GM21576 (cell line): ENCODE measurements around the gene MRPS2.
"Not testable (repeated sequence)": the region's sequence is repeated elsewhere in the genome, so short reads cannot be mapped to it uniquely, and the experiment has no call there.

ENCODE experiments used
- ATAC-seq: cut with Tn5 transposase; IDR thresholded peaks from one replicate; pipeline ENCODE4 v1.9.1; 2021; ENCODE audit warnings: mild to moderate bottlenecking, moderate library complexity; ENCODE audit not compliant: unreplicated experiment

MRPS2 gene

DNA sequence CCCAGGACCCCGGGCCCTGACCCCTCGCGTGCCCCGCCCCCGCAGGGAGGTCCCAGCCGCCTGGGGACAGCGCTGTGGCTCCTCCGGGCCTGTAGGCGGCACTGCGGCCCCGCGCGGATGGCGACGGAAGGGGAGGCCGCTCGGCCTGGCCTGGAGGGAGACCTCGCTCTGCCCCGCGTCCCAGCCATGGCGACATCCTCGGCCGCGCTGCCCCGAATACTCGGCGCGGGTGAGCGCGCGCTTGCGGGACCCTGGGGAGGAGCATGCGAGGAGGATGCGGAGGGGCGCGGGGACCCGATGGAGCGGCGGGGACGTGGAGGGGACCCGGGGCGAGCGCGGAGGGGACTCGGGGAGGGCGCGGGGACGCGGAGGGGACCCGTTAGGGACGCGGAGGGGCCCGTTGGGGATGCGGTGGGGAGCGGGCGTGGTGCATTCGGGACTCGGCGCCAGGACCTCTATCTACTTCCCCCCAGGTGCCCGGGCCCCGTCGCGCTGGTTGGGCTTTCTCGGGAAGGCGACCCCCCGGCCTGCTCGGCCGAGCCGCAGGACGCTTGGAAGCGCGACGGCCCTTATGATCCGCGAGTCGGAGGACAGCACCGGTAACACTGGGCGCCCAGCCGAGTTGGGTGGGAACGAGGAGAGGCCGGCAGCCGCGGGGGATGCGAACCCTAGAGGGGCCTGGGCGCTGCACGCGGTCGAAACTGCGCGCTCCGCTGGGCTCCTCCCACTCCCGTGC, at the start of gene MRPS2:
Gene MRPS2, plus strand, starts transcription at position 158 of the 736 bp plus-strand sequence. Its CDS starts 29 bp downstream, at position 187.
- peak; percentile 73 for ATAC-seq

DNA sequence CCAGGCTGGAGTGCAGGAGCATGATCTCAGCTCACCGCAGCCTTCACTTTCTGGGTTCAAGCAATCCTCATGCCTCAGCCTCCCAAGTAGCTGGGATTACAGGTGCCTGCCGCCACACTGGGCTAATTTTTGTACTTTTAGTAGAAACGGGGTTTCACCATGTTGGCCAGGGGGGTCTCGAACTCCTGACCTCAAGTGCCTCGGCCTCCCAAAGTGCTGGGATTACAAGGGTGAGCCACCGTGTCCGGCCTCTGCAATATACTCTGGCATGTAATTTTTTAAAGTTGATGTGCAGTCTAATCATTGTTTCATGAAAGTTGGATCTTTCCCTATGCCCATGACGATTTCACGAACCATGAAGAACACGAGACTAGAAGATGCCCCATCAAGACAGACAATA, 49.5 kb upstream of the MRPS2 start:
- no peak for ATAC-seq

DNA sequence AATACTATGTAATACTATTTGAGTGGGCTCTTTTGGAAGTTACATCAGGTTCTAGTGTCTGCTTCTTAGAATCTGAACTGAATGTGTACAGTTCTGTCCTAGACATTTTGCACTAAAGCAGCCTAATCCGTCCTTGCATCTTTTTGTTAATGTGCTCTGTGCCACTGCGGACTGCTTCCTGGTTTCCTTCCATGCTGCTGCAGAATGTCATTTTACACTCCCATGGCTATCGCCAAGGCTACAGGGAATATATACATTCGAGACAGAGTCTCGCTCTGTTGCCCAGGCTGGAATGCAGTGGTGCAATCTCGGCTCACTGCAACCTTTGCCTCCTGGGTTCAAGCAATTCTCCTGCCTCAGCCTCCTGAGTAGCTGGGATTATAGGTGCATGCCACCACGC, 48.6 kb upstream of the MRPS2 start:
- not testable (repeated sequence) for ATAC-seq

DNA sequence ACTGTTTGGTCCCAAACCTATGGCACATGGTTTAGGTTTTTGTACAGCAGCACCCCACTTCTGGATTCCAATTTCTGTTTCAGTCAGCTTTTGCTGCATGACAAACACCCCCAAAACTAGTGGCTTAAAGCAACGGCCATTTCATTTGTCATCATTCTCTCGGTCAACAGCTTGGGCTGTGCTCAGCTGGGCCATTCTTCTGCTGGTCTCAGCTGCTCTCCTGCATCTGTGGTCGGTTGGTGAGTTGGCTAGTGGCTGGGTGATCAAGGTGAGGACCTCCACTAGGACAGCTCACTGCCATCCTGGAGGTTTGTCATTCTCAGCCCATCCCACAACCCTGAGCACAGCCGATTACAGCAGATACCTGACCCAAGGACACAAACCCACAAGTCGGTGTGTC, 45.7 kb upstream of the MRPS2 start:
- ATAC-seq = no peak

DNA sequence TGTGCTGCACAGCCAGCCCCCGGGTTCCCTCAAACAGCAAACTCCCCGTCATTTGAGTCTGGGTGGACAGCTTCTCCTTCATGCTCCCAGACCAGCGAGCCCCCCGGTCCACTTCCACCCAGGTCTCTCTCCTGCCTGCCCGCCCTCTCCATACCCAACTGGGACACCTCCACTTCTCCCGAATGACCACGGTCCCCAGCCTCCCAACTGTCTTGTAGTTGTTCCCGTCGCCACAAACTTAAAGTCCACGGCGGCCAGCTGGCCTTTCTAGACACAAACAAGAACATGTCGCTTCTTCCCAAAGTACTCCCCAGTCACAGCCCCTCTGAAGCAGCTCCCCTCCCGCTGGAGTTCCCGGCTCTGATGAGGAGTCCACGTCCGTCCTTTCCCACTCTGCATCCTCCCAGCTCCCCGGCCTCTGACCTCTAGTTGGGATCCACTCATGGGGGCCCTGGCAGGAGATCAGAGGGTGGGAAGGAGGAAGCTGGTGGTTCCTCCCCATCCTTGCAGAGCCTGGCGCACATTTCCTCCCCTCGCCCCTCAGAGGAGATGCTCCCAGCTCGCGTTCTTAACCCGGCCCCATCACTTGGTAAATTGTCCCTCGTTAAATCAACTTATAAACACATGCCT, 45.0 kb upstream of the MRPS2 start:
- ATAC-seq = no peak

DNA sequence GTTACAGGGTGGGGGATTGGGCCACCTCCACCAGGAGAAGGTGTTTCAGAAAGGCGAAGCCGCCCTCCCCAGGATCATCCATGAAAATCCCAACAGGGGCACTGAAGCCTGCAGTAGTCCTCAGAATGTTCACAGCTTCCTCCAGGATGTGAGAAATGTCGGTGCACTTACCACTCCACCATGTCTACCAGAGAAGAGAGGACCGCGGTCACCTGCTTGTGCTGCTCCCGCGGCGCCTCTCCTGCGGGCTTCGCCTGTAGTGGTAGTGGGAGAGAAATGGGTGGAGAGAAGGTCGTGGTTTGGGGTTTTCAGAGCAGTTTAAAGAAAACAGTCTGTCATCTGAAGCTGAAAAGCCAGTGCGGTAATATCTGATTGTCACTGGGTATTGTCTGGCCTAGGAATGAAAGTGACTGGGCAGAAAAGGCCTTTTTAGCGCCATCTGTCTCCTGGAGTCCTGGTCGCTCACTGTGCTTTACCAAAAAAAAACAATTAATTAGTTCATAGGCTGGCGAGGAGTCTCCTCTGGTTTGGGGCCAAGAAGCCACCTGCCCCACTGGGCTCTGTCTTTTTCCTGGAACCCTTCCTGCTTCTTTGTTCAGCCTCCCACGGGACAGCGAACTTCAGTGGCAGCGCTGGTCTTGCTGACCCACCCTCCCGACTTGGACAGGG, 43.9 kb upstream of the MRPS2 start:
- no peak for ATAC-seq

DNA sequence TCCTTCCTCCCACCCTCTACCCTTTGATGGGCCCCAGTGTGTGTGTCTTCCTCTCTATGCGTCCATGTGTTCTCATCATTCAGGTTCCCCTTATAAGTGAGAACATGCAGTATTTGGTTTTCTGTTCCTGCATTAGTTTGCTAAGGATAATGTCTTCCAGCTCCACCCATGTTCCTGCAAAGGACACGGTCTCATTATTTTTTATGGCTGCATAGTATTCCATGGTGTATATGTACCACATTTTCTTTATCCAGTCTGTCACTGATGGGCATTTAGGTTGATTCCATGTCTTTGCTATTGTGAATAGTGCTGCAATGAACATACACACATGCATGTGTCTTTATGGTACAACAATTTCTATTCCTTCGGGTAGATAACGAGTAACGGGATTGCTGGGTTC, 42.0 kb upstream of the MRPS2 start:
- ATAC-seq = not testable (repeated sequence)

DNA sequence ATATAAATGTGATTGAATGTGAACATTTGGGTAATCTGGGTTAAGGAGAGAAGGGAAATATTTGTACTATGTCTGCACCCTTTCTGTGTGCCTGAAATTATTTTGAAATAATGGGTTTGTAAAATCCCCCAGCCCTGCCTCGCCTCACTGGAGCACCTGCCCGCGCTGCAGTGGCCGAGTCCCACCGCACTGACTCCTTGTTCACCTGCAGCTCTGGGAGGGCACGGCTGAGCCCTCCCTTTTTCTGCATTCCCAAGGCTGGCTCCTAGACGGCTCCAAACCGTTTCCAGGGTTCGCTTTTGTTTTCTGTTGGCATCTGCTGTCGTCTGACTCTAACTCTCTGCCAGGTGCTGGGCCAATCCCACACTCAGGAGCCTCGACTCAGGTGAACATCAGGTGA, 38.5 kb upstream of the MRPS2 start:
- ATAC-seq = no peak

DNA sequence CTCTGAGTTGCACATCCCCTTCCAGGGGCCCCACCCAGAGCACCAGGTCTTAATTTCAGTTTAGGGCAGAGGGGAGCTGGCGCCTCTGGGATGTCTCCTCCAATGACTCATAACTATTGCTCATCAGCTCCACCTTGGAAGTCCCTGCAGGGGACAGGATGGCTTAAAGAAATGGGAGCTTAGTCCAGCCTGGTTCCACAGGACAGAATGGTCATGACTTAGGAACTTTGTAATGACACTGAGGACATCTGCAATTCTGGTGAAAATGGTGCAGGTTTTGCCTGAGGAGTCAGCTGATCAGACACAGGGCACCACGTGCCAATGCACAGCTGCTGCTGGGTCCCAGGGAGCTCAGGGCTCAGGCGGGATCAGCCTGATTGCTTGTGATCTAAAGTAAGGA, 37.3 kb upstream of the MRPS2 start:
- no peak for ATAC-seq

DNA sequence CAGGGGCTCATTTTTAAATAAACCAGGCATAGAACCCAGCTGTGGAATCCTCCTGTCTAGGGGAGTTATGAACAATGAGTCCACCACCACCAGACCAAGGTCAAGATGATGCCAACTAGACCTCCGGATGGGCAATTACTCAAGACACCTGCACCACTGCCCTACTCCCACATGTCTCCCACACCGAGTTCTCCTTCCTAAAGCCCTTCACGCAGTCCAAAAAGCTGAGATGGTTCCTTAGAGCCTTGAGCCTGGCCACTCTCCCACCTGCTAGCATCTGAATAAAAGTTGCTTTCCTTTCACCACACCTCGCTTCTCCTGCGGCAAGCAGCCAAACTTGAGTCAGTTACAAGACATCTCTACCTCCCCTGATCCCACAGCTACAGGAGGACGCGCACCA, 36.3 kb upstream of the MRPS2 start:
- no peak for ATAC-seq

DNA sequence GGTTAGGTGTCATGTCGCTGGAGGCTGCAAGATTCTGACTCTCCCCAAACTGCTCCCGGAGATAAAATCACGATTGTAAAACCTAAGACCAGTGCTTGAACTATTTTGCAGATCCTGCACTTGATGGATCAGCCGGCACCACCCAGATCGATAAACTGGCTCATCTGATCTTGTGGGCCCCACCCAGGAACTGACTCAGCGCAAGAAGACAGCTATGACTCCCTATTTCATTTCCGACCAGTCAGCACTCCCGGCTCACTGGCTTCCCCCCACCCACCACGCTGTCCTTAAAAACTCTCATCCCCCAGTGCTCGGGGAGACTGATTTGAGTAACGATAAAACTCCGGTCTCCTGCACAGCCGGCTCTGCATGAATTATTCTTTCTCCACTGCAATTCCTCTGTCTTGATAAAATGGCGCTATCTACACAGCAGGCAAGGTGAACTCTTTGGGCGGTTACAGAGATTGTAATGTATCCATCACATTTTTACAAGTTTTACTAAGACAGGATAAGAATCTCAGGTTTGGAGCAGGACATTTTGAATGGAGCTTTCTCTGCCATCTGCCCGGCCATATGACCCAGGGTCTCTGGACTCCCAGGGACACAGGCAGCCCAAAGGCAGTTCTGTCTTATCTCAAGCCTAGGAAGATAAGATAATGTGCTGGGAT, 31.5 kb upstream of the MRPS2 start:
- no peak for ATAC-seq

DNA sequence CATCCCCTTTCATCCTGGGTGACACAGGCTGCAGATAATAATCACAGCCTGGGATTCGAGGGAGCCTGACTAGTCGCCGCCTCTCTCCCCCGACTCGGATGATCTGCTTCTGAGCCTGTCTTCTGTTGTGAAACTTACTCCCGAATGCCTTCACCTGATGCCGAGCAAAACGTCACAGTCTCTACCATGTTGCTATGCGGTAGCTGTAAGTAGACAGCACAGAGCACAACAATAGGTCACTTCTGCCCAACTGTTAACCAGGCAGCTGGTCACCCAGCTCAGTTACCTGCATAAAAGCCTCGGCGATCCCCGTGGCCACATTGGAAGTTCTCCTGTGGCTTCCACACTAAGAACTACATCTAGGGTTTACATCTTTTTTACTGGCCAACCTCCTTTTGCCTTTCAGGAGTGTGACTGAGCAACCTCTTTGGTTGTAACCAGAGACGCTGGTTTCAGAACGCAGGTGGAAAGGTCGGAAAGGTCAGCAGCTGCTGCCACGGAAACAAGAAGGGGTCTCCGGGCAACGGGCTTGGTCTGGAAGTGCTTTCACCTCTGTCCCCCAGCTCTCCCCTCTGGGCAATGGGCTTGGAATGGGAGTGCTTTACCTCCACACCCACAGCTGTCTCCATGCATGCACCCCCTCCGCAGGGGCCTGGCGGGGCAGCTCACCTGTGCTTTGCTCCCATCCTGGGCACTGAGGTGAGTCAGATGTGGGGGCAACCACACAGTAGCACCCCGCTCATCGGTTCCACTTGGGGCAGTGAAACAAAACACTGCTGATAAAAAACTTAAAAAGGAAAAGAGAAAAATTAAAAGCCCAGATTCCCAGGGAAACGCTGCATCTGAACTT, 28.5 kb upstream of the MRPS2 start:
- ATAC-seq = no peak

DNA sequence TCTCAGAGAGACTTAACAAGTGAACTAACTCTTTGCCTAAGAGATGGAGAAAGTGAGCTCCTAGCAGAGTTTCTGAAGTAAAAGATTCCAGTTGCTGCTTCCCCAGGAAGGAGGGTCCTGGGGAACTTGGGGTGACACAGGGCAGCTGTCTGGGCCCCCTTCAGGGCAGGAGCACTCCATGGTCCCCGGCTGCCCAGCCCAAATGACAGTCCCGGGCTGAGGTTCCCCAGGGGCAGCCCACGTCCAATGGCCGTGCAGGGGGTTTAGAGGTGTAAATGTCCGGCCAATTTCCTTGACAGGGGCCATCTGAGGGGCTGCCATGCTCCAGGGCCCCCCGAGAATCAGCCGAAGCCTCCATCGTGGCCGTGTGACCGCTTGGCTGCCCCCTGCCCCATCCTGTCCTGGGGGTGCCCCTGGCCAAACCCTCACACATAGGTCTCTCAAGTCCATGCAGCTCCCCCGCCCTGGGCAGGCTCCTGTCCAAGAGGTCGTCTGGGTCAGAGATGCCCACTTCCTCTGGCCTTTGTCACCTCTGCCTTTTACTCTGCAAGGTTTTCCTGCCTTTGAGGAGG, 26.4 kb upstream of the MRPS2 start:
- no peak for ATAC-seq

DNA sequence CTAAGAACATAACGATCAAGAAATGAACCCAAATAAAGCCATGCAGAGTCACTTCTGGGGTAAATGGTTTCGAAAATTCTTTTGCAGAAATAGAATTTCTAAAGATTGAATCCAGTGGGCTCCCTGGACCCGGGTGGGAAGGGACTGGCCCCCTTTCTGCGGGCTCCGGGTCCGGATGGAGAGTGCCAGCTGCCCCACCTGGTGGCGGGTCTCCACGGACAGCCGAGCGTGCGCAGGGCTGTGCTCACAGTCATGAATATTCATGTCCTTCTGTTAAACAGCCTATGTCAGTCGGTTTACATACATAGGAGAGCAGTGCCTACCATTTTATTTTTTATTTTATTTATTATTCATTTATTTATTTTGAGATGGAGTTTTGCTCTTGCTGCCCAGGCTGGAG, 25.6 kb upstream of the MRPS2 start:
- no peak for ATAC-seq

DNA sequence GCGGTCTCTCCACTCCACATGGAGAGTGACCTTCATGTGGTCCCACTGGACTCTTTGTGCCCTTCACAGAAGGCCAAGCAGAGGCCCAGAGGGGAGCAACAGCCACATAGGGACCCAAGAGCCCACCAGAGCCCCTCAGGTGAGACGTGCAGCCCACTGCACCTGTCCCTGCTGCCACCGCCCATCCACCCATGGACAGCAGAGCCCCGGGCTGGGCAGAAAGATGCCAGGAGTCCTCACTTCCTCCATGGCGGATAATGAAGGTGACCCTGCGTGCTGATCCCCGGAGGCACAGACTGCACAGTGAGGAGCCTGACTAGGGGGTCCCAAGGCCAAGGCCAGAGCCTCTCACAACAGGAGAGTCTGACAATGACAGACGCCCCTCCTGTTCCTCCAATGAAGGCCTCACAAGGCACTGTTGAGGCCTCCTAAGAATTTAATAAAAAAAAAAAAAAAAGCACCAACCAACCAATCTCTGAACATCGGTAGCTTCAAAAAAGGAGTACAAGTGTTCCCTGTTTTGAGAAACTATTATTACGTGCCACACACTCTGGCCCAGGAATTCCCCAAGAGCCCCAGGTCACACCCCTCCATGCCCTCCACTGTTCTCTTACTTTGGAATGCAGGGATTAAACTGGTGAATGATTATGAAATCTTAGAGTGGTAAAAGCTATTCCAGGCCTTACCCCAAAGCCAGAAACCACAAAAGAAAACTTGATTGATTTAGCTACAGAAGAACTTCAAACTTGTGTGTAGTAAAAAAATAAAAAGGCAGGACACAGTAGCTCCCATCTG, 23.7 kb upstream of the MRPS2 start:
- ATAC-seq = no peak

DNA sequence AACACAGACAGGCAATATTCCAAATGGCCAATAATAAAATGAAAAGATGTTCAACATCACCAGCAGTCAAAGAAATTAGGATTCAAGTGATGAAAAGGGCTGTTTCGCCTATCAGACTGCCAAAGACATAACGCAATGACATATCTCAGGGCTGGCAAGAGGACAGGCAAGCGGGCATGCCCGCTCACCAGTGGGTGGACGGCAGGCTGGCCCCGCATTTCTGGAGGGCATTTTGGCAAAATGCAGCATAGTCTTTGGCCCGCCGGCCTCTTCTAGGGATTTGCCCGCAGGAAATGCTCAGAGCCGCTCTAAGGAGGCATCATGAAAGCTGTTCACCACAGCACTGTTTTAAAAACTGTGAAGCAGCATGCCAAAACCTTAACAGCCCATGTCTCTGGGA, 22.3 kb upstream of the MRPS2 start:
- no peak for ATAC-seq

DNA sequence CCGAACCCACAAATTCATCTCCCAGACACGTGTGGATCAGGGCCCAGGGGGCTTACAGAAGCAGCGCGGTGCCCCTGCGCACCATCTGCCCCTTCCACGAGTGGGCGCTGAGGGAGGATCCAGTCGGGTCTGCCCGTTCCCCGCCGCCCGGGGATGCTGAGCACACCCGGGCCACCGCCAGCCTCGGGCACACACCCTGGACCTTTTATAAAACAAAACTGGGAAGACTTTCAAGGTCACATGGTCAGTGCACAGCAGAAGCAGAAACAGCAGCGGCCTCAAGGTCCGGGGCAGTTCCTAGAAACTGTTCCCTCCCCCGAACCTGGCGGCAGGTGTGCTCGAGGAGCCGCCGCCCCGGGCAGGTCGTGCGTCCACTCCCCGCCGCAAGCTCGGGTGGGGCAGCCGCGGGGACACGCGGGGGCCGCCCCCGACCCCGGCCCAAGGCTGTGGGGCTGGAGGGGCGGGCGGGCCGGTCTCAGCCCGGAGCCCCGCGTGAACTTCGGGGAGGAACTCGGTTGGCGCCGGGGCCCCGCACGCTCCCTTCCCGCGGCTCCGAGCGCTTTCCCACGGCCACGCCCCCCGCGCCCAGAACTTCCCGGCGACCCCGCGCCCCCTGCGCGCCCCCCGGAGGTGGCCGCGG, 21.5 kb upstream of the MRPS2 start:
- ATAC-seq = no peak

DNA sequence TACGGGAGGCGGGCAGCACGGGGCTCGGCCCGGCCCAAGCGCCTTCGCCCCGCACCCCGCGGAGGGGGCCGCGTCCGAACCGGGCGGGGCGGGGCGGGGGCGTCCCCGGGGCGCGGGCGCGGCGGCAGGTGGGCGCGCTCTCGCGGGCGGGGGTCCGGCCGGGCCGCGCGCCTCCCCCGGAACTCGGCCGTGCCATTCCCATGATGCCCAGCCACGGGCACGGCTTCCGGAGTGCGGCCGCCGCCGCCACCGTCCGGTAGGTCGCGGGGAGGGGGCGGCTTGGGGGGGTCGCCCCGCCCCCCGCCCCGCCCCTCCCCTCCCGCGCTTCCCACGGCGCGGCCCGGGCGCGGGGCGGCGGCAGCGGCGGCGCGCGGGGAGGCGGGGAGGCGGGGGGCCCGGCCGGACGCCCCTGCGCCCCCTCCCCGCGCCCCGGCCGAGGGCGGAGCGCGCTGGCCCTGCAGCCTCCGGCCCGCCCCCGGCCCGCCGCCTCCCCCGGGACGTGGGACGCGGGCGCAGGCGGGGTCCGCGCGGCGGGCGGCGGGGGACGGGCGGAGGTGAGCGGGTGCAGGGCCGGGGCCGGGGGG, 20.9 kb upstream of the MRPS2 start, which contains the start of gene PPP1R26:
Gene PPP1R26, plus strand, starts transcription at position 314 of the 584 bp plus-strand sequence. CDS start 4,729 bp downstream, outside the sequence.
- no peak for ATAC-seq
